Measurements from ENCODE around the gene RBPJ.
A peak's percentile ranks its signal among the peaks of the same experiment; 100 is the strongest.
"Not testable (repeated sequence)": the region's sequence is repeated elsewhere in the genome, so short reads cannot be mapped to it uniquely, and the experiment has no call there.

Gene RBPJ

DNA sequence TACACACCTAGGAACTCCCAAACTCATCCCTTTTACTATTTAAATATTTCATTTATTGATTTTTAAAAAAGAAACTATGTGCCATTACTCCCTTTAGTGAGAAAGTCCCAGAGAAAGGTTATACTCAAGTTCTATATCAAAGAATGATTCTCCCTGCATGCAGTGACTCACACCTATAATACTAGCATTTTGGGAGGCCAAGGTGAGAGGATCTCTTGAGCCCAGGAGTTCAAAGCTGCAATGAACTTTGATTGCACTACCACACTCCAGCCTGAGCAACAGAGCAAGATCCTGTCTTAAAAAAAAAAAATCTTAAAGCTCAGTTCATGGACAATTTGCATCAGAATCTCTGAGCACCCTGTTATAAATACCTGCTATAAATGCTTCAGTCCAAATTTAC is 9.2 kb upstream of the RBPJ start:
- no peak overlapping the region for H3K4me3 ChIP-seq (replicated peaks; ENCODE audit: low read depth, low read length)
- TF ChIP-seq, protein P1, sequence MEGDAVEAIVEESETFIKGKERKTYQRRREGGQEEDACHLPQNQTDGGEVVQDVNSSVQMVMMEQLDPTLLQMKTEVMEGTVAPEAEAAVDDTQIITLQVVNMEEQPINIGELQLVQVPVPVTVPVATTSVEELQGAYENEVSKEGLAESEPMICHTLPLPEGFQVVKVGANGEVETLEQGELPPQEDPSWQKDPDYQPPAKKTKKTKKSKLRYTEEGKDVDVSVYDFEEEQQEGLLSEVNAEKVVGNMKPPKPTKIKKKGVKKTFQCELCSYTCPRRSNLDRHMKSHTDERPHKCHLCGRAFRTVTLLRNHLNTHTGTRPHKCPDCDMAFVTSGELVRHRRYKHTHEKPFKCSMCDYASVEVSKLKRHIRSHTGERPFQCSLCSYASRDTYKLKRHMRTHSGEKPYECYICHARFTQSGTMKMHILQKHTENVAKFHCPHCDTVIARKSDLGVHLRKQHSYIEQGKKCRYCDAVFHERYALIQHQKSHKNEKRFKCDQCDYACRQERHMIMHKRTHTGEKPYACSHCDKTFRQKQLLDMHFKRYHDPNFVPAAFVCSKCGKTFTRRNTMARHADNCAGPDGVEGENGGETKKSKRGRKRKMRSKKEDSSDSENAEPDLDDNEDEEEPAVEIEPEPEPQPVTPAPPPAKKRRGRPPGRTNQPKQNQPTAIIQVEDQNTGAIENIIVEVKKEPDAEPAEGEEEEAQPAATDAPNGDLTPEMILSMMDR (IDR thresholded peaks at IDR 0.05; ENCODE audit: low read length, missing control alignments) = no peak
- DNase-seq (ENCODE audit: low read depth) = no peak

DNA sequence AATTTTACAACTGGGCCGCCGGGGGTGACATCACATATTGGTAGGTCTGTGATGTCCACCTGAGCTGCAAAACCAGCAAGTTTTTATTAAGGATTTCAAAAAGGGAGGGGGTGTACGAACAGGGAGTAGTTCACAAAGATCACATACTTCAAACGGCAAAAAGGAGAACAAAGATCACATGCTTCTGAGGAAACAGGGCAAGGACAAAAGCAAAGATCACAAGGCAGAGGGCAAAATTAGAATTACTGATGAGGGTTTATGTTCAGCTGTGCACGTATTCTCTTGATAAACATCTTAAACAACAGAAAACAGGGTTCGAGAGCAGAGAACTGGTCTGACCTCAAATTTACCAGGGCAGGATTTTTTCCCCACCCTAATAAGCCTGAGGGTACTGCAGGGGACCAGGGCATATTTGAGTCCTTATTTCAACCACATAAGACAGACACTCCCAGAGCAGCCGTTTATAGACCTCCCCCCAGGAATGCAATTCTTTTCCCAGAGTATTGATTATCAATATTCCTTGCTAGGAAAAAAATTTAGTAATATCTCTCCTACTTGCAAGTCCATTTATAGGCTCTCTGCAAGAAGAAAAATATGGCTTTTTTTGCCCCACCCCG is 5.4 kb upstream of the RBPJ start:
- not testable (repeated sequence) for H3K4me3 ChIP-seq (replicated peaks; ENCODE audit: low read depth, low read length); DNase-seq (ENCODE audit: low read depth)

DNA sequence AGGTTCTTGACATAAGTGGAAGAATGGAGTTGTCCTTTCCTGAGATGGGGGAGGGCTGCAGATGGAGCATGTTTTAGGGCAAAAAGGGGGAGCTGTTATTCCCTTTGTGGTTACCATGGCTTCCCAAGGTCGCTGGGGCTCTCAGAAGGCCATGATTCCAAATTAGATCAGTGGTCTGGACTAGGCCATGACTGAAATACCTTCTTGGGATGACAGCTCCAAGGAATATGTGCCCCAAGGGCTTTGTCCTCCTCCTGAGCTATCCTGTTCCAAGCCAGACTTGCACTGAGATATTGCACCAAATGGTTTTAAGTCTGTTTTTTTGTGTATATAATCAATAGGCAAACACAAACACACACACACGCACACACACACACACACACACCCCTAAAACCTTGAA is 3.0 kb upstream of the RBPJ start:
- H3K4me3 ChIP-seq (replicated peaks; ENCODE audit: low read depth, low read length) = no peak overlapping the region
- no peak for DNase-seq (ENCODE audit: low read depth)
- TF ChIP-seq, protein P1 (IDR thresholded peaks at IDR 0.05; ENCODE audit: low read length, missing control alignments) = no peak

DNA sequence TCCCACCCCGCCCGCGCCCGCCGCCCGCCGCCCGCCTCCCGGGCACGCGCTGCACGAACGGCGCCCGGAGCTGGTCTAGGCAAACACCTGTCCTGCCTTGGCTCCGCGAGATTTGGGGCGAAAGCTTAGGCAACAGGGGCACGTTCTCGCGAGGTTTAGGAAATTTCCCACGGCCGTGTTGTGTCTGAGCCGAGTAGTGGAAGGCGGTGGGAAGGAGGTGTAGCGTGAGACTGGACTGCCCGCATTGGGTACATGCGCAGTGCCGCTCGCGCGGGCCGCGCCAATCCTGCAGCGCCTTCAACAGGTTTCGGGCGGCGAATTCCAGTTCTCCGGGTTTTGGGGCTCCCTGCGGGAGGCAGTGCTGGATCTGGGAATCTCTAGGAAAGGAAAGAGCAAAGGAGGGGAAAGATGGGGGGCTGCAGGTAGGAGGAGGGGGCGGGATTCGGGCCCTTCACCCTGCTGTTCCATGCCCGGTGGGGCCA is 1.3 kb upstream of the RBPJ start:
- DNase-seq (ENCODE audit: low read depth) = peak; percentile 100
- TF ChIP-seq, protein P1 (IDR thresholded peaks at IDR 0.05; ENCODE audit: low read length, missing control alignments) = no peak
- H3K4me3 ChIP-seq (replicated peaks; ENCODE audit: low read depth, low read length) = peak overlapping the region; percentile 92

DNA sequence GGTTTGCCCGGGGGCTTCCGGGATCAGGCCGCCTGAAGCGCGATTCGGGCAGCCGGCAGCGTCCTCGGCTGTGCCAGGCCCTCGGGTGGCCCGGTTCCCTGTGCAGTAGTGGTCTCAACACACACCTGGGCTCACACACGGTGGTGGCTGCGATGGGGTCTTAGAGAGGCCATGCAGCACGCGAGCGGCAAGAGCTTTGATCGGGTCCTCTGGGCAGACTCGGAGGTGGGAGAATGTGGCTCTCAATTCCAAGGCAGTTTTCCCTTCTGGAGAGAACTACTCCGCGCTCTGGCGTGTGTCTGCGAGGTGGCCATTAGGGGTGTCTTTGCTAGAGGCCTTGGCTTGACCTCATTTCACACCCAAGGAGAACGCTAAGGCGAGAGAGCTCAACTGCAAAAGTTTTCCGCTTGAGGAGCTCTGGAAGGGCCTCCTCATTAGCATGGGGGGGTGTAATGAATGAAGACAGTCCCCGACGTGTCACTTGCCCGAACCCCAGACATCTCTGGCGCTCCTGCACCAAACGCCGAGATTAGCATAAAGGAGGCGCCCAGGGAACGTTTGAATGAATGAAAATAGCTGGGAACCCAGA is 771 bp upstream of the RBPJ start:
- TF ChIP-seq, protein P1 (IDR thresholded peaks at IDR 0.05; ENCODE audit: low read length, missing control alignments) = no peak
- peak; percentile 37 for DNase-seq (ENCODE audit: low read depth)
- H3K4me3 ChIP-seq (replicated peaks; ENCODE audit: low read depth, low read length) = peak overlapping the region; percentile 92

DNA sequence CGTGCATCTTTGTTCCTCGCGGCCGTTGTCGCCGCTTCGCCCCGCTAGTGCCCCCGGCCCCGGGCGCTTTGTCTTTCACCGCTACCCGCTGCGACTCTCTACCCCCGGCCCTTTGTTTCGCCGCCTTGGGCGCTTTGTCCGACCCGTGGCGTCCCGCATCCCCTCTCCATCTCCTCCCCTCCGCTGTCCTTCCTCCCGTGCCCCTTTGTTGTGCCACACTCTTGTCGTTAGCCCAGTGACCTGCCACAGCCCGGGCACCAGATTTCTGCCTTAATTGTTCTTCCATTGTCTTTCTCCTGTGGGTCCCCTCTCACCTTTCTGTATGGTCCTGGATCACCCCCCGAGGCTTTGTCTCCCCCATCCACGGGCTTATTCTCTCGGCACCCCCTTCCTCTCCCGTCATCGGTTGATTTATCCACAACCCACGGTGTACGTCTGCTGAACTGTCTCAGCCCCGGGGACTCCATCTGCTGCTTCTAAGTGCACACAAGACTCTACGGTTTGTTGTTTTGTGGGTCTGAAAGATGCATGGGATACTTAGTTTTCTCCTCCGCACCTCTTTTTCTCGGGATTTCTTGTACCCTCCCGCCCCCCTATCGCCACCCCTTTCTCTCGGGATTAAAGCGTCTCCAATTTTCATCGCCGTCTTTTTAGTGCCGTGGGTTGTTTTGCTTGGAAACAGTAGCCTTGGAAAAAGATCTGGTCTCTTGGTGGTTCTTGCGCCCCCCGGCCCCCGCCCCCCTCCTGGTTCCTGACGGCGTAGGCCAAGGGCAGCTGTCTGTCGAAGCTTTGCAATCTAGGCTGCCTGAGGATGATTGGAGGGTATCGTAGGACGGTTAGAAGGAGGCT is 783 bp downstream of the RBPJ start:
- peak overlapping the region; percentile 92 for H3K4me3 ChIP-seq (replicated peaks; ENCODE audit: low read depth, low read length)
- TF ChIP-seq, protein P1 (IDR thresholded peaks at IDR 0.05; ENCODE audit: low read length, missing control alignments) = no peak
- peak; percentile 32 for DNase-seq (ENCODE audit: low read depth)

DNA sequence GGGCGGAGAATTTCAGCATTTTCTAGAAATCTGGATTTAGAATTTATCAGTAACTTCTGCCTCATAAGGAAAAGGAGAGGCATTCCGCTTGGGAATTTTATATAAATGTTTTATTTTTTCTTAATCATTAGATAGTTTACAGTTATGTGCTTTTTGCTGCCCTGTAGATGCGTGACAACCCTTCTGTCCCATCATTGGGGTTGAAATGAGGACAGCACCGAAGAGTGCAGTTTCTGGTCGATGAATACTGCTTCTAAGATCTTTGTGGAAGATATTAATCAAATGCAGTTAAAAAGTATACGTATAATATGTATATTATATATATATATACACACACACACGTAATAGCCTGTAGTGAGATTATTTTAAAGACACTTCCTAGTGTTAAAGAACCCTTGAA is 1.5 kb downstream of the RBPJ start:
- peak overlapping the region; percentile 92 for H3K4me3 ChIP-seq (replicated peaks; ENCODE audit: low read depth, low read length)
- TF ChIP-seq, protein P1 (IDR thresholded peaks at IDR 0.05; ENCODE audit: low read length, missing control alignments) = no peak
- DNase-seq (ENCODE audit: low read depth) = no peak

Data from fibroblast of pulmonary artery (primary cell).